ENCODE measurements around the gene RNF183. TPM values are rescaled to one million over a fixed set of nuclear protein-coding genes. Genes with fewer than 3 reads are reported as not detected.
A peak's percentile ranks its signal among the peaks of the same experiment; 100 is the strongest.

Gene RNF183
- total and polyA plus RNA-seq, 9 of the 15 experiments (the other 6 are each of a cell fraction or from before 2014, with no cell fraction given), result 0.04 to 2.0 (median 0.16) TPM; not detected in 5

DNA sequence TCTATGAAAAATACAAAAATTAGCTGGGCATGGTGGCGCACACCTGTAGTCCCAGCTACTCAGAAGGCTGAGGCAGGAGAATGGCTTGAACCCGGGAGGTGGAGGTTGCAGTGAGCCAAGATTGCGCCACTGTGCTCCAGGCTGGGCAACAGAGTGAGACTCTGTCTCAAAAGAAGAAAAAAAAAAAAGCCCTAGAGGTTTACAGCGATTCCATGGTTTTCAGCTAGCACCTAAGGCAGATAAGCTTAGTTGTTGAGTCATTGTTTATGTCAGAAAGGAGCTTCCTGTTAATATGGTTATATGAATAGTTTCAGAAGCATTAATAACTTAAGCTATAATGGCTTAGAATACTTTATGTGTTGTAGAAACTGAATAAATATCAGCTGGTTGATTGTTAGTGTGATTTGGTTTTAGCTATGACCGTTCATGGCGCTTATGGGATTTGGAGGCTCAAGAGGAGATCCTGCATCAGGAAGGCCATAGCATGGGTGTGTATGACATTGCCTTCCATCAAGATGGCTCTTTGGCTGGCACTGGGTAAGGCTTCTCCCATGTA lies 13.0 kb downstream of the RNF183 start (continued):
- TF ChIP-seq JUND (IDR thresholded peaks at IDR 0.05; ENCODE audit: borderline replicate concordance, low read depth, low read length) (no peak), JUND (tag; IDR thresholded peaks at IDR 0.05; ENCODE audit: borderline replicate concordance, low read depth, low read length) (peak; percentile 26; the same call in 1 of the 3 replicates), ATF1 (CRISPR knock-in tag; IDR thresholded peaks at IDR 0.05) (no peak), ATF1 (tag; IDR thresholded peaks at IDR 0.05) (no peak), ZNF551 (CRISPR knock-in tag; IDR thresholded peaks at IDR 0.05) (no peak), NR4A1 (CRISPR knock-in tag; IDR thresholded peaks at IDR 0.05) (no peak), NR4A1 (tag; IDR thresholded peaks at IDR 0.05) (no peak), NONO (IDR thresholded peaks at IDR 0.05; ENCODE audit: low read depth in 2 of 2, low read length in 1 of 2) (no peak), PYGO2 (tag; IDR thresholded peaks at IDR 0.05) (no peak), MAFK (IDR thresholded peaks at IDR 0.05; ENCODE audit: low read length) (peak; percentile 18; the same call in 1 of the 2 replicates), NFE2 (IDR thresholded peaks at IDR 0.05; ENCODE audit: low read depth) (peak; percentile 39; the same call in 1 of the 2 replicates), NCOA2 (IDR thresholded peaks at IDR 0.05; ENCODE audit: partially characterized antibody in 2 of 2) (no peak), RFX7 (CRISPR knock-in tag; IDR thresholded peaks at IDR 0.05) (no peak), ZC3H8 (IDR thresholded peaks at IDR 0.05) (no peak), ILF3 (IDR thresholded peaks at IDR 0.05; ENCODE audit: borderline replicate concordance) (no peak), ZNF274 (IDR thresholded peaks at IDR 0.05; ENCODE audit: borderline replicate concordance, low read depth, low read length) (no peak), RBM14 (IDR thresholded peaks at IDR 0.05; ENCODE audit: borderline replicate concordance, insufficient read depth, low read depth, low read length) (no peak), MCM2 (IDR thresholded peaks at IDR 0.05; ENCODE audit: low read depth) (no peak)
- TF ChIP-seq, protein P1, sequence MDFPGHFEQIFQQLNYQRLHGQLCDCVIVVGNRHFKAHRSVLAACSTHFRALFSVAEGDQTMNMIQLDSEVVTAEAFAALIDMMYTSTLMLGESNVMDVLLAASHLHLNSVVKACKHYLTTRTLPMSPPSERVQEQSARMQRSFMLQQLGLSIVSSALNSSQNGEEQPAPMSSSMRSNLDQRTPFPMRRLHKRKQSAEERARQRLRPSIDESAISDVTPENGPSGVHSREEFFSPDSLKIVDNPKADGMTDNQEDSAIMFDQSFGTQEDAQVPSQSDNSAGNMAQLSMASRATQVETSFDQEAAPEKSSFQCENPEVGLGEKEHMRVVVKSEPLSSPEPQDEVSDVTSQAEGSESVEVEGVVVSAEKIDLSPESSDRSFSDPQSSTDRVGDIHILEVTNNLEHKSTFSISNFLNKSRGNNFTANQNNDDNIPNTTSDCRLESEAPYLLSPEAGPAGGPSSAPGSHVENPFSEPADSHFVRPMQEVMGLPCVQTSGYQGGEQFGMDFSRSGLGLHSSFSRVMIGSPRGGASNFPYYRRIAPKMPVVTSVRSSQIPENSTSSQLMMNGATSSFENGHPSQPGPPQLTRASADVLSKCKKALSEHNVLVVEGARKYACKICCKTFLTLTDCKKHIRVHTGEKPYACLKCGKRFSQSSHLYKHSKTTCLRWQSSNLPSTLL (IDR thresholded peaks at IDR 0.05), result no peak
- TF ChIP-seq, protein P2, sequence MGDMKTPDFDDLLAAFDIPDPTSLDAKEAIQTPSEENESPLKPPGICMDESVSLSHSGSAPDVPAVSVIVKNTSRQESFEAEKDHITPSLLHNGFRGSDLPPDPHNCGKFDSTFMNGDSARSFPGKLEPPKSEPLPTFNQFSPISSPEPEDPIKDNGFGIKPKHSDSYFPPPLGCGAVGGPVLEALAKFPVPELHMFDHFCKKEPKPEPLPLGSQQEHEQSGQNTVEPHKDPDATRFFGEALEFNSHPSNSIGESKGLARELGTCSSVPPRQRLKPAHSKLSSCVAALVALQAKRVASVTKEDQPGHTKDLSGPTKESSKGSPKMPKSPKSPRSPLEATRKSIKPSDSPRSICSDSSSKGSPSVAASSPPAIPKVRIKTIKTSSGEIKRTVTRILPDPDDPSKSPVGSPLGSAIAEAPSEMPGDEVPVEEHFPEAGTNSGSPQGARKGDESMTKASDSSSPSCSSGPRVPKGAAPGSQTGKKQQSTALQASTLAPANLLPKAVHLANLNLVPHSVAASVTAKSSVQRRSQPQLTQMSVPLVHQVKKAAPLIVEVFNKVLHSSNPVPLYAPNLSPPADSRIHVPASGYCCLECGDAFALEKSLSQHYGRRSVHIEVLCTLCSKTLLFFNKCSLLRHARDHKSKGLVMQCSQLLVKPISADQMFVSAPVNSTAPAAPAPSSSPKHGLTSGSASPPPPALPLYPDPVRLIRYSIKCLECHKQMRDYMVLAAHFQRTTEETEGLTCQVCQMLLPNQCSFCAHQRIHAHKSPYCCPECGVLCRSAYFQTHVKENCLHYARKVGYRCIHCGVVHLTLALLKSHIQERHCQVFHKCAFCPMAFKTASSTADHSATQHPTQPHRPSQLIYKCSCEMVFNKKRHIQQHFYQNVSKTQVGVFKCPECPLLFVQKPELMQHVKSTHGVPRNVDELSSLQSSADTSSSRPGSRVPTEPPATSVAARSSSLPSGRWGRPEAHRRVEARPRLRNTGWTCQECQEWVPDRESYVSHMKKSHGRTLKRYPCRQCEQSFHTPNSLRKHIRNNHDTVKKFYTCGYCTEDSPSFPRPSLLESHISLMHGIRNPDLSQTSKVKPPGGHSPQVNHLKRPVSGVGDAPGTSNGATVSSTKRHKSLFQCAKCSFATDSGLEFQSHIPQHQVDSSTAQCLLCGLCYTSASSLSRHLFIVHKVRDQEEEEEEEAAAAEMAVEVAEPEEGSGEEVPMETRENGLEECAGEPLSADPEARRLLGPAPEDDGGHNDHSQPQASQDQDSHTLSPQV (IDR thresholded peaks at IDR 0.05), result peak; percentile 66
- TF ChIP-seq, protein P3, sequence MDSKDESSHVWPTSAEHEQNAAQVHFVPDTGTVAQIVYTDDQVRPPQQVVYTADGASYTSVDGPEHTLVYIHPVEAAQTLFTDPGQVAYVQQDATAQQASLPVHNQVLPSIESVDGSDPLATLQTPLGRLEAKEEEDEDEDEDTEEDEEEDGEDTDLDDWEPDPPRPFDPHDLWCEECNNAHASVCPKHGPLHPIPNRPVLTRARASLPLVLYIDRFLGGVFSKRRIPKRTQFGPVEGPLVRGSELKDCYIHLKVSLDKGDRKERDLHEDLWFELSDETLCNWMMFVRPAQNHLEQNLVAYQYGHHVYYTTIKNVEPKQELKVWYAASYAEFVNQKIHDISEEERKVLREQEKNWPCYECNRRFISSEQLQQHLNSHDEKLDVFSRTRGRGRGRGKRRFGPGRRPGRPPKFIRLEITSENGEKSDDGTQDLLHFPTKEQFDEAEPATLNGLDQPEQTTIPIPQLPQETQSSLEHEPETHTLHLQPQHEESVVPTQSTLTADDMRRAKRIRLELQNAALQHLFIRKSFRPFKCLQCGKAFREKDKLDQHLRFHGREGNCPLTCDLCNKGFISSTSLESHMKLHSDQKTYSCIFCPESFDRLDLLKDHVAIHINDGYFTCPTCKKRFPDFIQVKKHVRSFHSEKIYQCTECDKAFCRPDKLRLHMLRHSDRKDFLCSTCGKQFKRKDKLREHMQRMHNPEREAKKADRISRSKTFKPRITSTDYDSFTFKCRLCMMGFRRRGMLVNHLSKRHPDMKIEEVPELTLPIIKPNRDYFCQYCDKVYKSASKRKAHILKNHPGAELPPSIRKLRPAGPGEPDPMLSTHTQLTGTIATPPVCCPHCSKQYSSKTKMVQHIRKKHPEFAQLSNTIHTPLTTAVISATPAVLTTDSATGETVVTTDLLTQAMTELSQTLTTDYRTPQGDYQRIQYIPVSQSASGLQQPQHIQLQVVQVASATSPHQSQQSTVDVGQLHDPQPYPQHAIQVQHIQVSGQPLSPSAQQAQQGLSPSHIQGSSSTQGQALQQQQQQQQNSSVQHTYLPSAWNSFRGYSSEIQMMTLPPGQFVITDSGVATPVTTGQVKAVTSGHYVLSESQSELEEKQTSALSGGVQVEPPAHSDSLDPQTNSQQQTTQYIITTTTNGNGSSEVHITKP (IDR thresholded peaks at IDR 0.05; ENCODE audit: partially characterized antibody), result no peak
